Non-pigmented ciliary epithelial cell (primary cell): ENCODE results near the gene TMEM128.
"Not testable (repeated sequence)": the region's sequence is repeated elsewhere in the genome, so short reads cannot be mapped to it uniquely, and the experiment has no call there.

Source experiments
- DNase-seq: peaks from one replicate; pipeline ENCODE4 v3.0.0-alpha.2; 2010; ENCODE audit warnings: low read depth

Gene TMEM128

GRCh38 chr4:4188557-4188956, 59.5 kb downstream of the TMEM128 start:
- not testable (repeated sequence) for DNase-seq
